AG08395 (cell line): ENCODE measurements around the gene INSYN2A.
A peak's percentile ranks its signal among the peaks of the same experiment; 100 is the strongest.

Experiments used
- DNase-seq: peaks from one replicate; pipeline ENCODE4 v3.0.0; 2012; ENCODE audit warnings: mixed read lengths, low spot score

Gene INSYN2A

GRCh38 chr10:127196282-127197153, at the start of gene INSYN2A:
Gene INSYN2A (minus strand): TSS chr10:127196591. CDS start chr10:127176395, 20,196 bp downstream.
- DNase-seq: peak; percentile 64

- no peak for DNase-seq
These were observed 49.1 kb upstream of the INSYN2A start for GRCh38 chr10:127245456-127245855.

- DNase-seq: peak; percentile 25
These were observed 47.3 kb upstream of the INSYN2A start for GRCh38 chr10:127243490-127244272.

GRCh38 chr10:127242914-127243313, 46.5 kb upstream of the INSYN2A start:
- no peak for DNase-seq

GRCh38 chr10:127236266-127236665, 39.9 kb upstream of the INSYN2A start:
- DNase-seq: no peak

GRCh38 chr10:127234306-127234800, 38.0 kb upstream of the INSYN2A start:
- DNase-seq: no peak

- no peak for DNase-seq
These were observed 31.9 kb upstream of the INSYN2A start for GRCh38 chr10:127228195-127228787.

- DNase-seq: no peak
These were observed 31.3 kb upstream of the INSYN2A start for GRCh38 chr10:127227663-127228062.

GRCh38 chr10:127227027-127227426, 30.6 kb upstream of the INSYN2A start:
- DNase-seq: no peak

GRCh38 chr10:127221281-127221680, 24.9 kb upstream of the INSYN2A start:
- DNase-seq: no peak

GRCh38 chr10:127218658-127219057, 22.3 kb upstream of the INSYN2A start:
- DNase-seq: no peak

- peak; percentile 32 for DNase-seq
These were observed 20.4 kb upstream of the INSYN2A start for GRCh38 chr10:127216786-127217185.

- no peak for DNase-seq
These were observed 19.9 kb upstream of the INSYN2A start for GRCh38 chr10:127216274-127216673.

GRCh38 chr10:127215866-127216265, 19.5 kb upstream of the INSYN2A start:
- DNase-seq: no peak

- DNase-seq: no peak
These were observed 14.6 kb upstream of the INSYN2A start for GRCh38 chr10:127210936-127211466.

- DNase-seq: no peak
These were observed 10.7 kb upstream of the INSYN2A start for GRCh38 chr10:127207081-127207480.

GRCh38 chr10:127203067-127203466, 6.7 kb upstream of the INSYN2A start:
- no peak for DNase-seq

GRCh38 chr10:127200646-127201045, 4.3 kb upstream of the INSYN2A start:
- no peak for DNase-seq

- no peak for DNase-seq
These were observed 2.3 kb upstream of the INSYN2A start for GRCh38 chr10:127198721-127199120.

- DNase-seq: no peak
These were observed 1.9 kb upstream of the INSYN2A start for GRCh38 chr10:127198307-127198706.

- DNase-seq: no peak
These were observed 702 bp upstream of the INSYN2A start for GRCh38 chr10:127197154-127197432.

GRCh38 chr10:127195571-127196281, 665 bp downstream of the INSYN2A start:
- no peak for DNase-seq
